Skeletal muscle cell (primary cell): ENCODE results near the gene SOS2.

Source experiments
- DNase-seq: peaks from one replicate; pipeline ENCODE4 v3.0.0-alpha.2; 2010; ENCODE audit warnings: low read depth
- H3K4me3 ChIP-seq: 2 replicates; pipeline ENCODE4 v1.5.1; 2011; ENCODE audit warnings: low read depth, mild to moderate bottlenecking, control low read depth, low read length, moderate library complexity

SOS2 gene

GRCh38 chr14:50231475-50232275 lies at the start of gene SOS2:
SOS2 (minus strand) TSS chr14:50231578; CDS start chr14:50231283, 295 bp downstream.
- peak; percentile 45 for DNase-seq
- H3K4me3 ChIP-seq, result peak within 1 kb of the TSS; percentile 68

- DNase-seq, result no peak
- no peak overlapping the region for H3K4me3 ChIP-seq
Observed at GRCh38 chr14:50272498-50272897, 41.1 kb upstream of the SOS2 start.

- DNase-seq, result no peak
- no peak overlapping the region for H3K4me3 ChIP-seq
Observed at GRCh38 chr14:50270932-50271331, 39.6 kb upstream of the SOS2 start.

GRCh38 chr14:50265029-50265428 lies 33.7 kb upstream of the SOS2 start:
- no peak for DNase-seq
- H3K4me3 ChIP-seq, result no peak overlapping the region

DNA sequence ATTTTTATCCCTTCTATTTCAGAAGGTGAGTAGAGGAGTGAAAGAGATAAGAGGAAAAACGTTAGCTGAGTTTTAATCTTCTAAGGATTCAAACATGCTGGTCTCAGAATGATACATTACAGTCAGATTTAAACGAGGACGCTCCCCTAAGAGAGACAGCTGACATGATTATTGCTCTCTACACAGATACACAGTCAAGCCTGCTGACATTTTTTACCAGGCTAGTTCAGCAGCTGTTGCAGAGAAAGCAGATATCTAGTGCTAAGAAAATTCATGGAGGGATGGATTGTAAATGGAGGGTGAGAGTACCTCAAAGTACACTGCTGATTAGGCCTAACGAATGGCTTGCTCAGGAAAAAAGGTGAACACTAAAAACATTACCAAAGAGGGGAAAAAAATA lies 31.9 kb upstream of the SOS2 start:
- no peak overlapping the region for H3K4me3 ChIP-seq
- no peak for DNase-seq

DNA sequence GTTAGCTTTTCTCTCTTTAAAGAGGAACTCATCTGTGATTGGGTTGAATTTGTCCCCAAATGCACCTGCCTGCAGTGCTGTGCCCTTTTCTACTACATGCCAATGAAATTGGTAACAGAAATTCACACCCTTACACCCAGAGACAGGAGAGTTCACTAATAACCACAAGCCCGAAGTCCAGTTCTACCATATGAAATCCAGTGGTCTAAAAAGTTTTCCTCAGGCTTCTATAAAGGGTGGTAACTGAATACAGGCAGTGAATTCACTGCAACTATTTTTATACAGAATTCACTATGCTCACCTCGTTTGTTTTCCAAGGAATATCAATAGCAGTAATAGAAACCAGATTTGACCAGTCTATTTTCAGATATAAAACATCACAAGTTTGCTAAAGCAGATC lies 31.5 kb upstream of the SOS2 start:
- H3K4me3 ChIP-seq, result no peak overlapping the region
- DNase-seq, result no peak

- H3K4me3 ChIP-seq, result no peak overlapping the region
- peak; percentile 4 for DNase-seq
Observed at GRCh38 chr14:50260511-50260910, 29.1 kb upstream of the SOS2 start.

GRCh38 chr14:50260072-50260471 lies 28.7 kb upstream of the SOS2 start:
- DNase-seq, result no peak
- no peak overlapping the region for H3K4me3 ChIP-seq

DNA sequence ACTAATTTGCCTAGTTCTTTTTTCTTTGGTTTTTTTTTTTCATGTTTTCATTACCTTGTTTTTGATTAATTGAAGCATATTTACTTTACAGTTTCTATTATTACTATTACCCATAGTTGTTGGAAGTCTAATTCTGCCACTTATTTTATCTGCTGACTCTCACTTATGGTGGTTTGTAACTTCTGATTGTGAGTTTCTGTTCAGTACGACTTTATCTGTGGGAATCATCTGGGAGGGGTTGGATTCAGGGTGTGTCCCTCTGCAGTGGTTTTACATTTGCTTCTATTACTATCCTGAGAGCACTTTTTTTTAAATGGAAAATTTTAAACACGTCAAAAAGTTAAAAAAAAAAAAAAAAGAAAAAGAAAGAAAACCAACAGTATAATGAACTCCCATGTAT lies 26.4 kb upstream of the SOS2 start:
- H3K4me3 ChIP-seq, result no peak overlapping the region
- DNase-seq, result no peak

- H3K4me3 ChIP-seq, result no peak overlapping the region
Observed at GRCh38 chr14:50254248-50254647, 22.9 kb upstream of the SOS2 start.

GRCh38 chr14:50249136-50249775 lies 17.9 kb upstream of the SOS2 start:
- no peak overlapping the region for H3K4me3 ChIP-seq
- DNase-seq, result no peak

More at GRCh38 chr14:50254248-50254647, 22.9 kb upstream of the SOS2 start:
- no peak for DNase-seq

DNA sequence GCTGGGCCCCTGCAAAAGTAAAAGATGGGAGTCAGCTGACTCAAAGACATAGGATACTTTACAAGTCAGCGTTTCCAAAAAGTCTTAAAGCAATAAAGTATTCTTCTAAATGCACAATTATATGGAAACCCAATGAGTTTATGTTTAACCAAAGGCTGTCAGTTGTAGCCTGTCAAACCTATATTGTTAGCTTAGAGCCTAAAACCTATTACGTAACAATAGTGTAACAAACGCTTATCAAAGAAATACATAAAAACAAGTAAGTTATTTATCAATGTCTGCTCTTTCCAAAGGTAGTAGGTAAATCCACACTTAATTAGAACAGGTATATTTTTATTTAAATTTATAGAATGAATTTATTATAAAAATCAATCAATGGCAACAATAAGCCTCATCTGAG lies 15.9 kb upstream of the SOS2 start:
- no peak overlapping the region for H3K4me3 ChIP-seq
- DNase-seq, result no peak

GRCh38 chr14:50242566-50243310 lies 11.4 kb upstream of the SOS2 start:
- DNase-seq, result no peak

DNA sequence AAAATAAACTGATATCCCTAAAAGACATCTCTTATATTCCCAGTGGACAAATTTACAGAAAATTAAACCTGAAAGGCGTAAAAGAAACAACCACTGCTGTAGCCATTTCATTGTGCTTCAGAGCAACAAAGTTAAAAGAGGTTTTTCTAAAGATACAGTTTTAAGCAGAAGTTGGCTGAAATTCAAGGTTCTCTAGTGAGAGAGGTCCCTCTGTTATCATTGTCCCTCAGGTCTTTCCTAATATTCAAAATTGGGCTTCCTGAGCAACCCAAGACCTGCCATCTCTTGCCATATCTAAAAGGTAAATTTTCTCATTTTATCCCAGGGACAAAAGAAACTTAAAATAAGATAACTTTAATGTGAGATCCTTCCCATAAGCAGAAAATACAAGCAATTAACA lies 10.7 kb upstream of the SOS2 start:
- H3K4me3 ChIP-seq, result no peak overlapping the region
- DNase-seq, result no peak

More at GRCh38 chr14:50242566-50243310, 11.4 kb upstream of the SOS2 start:
- H3K4me3 ChIP-seq, result no peak overlapping the region

- no peak for DNase-seq
- H3K4me3 ChIP-seq, result no peak overlapping the region
Observed at GRCh38 chr14:50237427-50237826, 6.0 kb upstream of the SOS2 start.

DNA sequence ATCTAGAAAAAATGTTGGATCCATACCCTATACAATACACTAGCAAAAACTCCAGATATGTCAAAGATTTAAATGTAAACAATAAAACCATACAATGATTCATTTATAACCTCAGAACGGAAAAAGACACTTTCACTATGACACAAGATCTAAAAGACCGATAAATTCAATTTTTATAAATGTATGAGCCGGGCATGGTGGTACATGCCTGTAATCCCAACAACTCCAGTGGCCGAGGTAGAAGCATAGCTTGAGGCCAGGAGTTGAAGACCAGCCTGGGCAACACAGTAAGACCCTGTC lies 2.5 kb upstream of the SOS2 start:
- H3K4me3 ChIP-seq, result no peak overlapping the region
- DNase-seq, result no peak

- DNase-seq, result no peak
- H3K4me3 ChIP-seq, result no peak overlapping the region
Observed at GRCh38 chr14:50233166-50233950, 2.0 kb upstream of the SOS2 start.

- DNase-seq, result no peak
- H3K4me3 ChIP-seq, result peak overlapping the region; percentile 68
Observed at GRCh38 chr14:50232276-50232642, 881 bp upstream of the SOS2 start.

DNA sequence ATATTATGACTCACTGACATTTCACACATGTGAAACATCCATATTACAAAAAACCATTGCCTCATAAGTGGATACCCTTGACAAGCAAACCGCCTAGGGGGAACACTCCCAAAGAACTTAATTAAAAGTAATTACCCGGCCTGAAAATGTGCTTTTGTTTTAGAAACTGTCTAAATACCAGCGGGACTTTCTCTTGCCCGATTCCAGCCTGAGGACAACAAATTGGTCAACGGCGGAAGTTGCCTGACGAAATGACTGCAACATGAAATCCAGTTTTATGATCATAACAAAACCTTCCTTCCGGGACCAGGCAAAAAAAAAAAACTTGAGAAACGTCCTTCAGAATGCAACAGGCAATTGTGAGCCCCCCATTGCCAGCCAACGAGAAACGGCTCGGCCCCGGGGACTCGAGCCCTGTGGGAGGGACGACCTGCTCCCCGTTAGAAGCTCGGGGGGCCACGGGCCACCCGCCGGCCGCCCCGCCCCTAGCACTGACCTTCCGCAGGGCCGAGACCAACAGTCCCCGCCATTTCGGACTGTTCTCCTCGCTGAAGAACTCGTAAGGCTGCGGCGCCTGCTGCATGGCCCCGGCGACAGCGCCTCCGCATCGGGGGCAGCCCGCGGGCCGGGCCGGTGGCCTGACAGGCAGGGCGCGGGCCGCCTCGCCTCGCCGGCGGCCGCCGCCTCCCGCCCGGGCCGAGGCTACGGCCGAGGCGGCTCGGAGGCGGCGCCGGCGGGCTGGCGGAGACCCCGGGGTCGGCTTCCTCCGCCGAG lies 490 bp downstream of the SOS2 start:
- peak overlapping the region; percentile 68 for H3K4me3 ChIP-seq
- no peak for DNase-seq
